K562 (cell line): ENCODE results near the gene RCC2. TPM values are rescaled to one million over a fixed set of nuclear protein-coding genes. Genes with fewer than 3 reads are reported as not detected.

Source experiments
- ATAC-seq: fragments of 200-7000 bp; cut with Tn5 transposase; 3 replicates; pipeline ENCODE4 v1.9.1; 2020; ENCODE audit warnings: moderate library complexity
- BruUV-seq: library from RNA; stranded (reverse); fragments of 400-500 nt; replicated peaks from 2 replicates; lab custom pipeline; 2021; lab: Mats Ljungman, UMichigan
- CTCF ChIA-PET: fragments of 300-600 bp; formaldehyde crosslinking; extraction: SDS; loops from one replicate; lab custom pipeline; 2021; ENCODE audit warnings: low intra/inter-chr PET ratio; lab: Yijun Ruan, JAX
- POLR2A ChIA-PET: fragments of 300-600, 350-650 bp; sonication (Branson Sonifier 250); formaldehyde crosslinking; extraction: SDS; loops from one replicate; lab custom pipeline; 2021; ENCODE audit warnings: antibody characterized with exemption, inconsistent platforms; lab: Yijun Ruan, JAX
- DNase-seq, 4 experiments: peaks; one replicate each; pipeline versions ENCODE4 v3.0.0 to v3.0.0-alpha.2; 2011 to 2018; ENCODE audit warnings: low spot score in 3 of 4, mixed read lengths in 3 of 4; ENCODE audit errors: extremely low read depth in 1 of 4
- FAIRE-seq: peaks from 2 replicates; lab custom pipeline; 2011; peaks lifted over from hg19 to GRCh38; lab: Jason Lieb, UNC
- H2AFZ ChIP-seq: 2 replicates; pipeline ENCODE4 v1.6.0; 2011; ENCODE audit warnings: low read depth, low read length, control low read depth, inconsistent platforms
- H3K27ac ChIP-seq: fragments of 200-600 bp; 3 replicates; pipeline ENCODE4 v1.8.0; 2011; ENCODE audit warnings: low read depth, mild to moderate bottlenecking, control low read depth, inconsistent platforms, low read length, moderate library complexity, mixed read lengths; ENCODE audit errors: extremely low read depth
- H3K27me3 ChIP-seq, 2 experiments: fragments of 300-600 bp in 1 of 2; 2 replicates in 1 of 2; 3 replicates in 1 of 2; pipeline versions ENCODE4 v1.6.0 to v1.8.0; 2011; ENCODE audit warnings: inconsistent platforms in 2 of 2, low read length in 2 of 2, mild to moderate bottlenecking in 1 of 2, mixed read lengths in 1 of 2, moderate library complexity in 1 of 2; ENCODE audit not compliant: control insufficient read depth in 2 of 2, insufficient read depth in 2 of 2
- H3K36me3 ChIP-seq: fragments of 300-600 bp; 3 replicates; pipeline ENCODE4 v1.8.0; 2011; ENCODE audit warnings: mild to moderate bottlenecking, low read length, inconsistent platforms; ENCODE audit not compliant: control insufficient read depth, insufficient read depth
- H3K4me1 ChIP-seq, 2 experiments: fragments of 200-600 bp in 1 of 2; replicated peaks in 1 of 2; 2 replicates in 1 of 2; 3 replicates in 1 of 2; pipeline versions ENCODE4 v1.5.1 to v1.8.0; 2011; ENCODE audit warnings: inconsistent platforms in 2 of 2, low read length in 2 of 2, mild to moderate bottlenecking in 1 of 2, mixed read lengths in 1 of 2, moderate library complexity in 1 of 2; ENCODE audit not compliant: control insufficient read depth in 2 of 2, insufficient read depth in 2 of 2
- H3K4me2 ChIP-seq: 2 replicates; pipeline ENCODE4 v1.6.1; 2011; ENCODE audit warnings: low read length, control low read depth, inconsistent platforms, mixed read lengths; ENCODE audit not compliant: insufficient read depth
- H3K4me3 ChIP-seq: fragments of 200-600 bp; sonication (generic), shearing (Covaris generic); 2 replicates; pipeline ENCODE4 v1.5.1; 2016; ENCODE audit warnings: control low read depth, inconsistent platforms
- H3K79me2 ChIP-seq: fragments of 200-600 bp; 3 replicates; pipeline ENCODE4 v1.8.0; 2011; ENCODE audit warnings: low read length, inconsistent platforms; ENCODE audit not compliant: control insufficient read depth, insufficient read depth
- H3K9ac ChIP-seq, 2 experiments: 2 replicates each; pipeline versions ENCODE4 v1.6.0 to v1.6.1; 2011; ENCODE audit warnings: low read depth in 2 of 2, low read length in 2 of 2, control low read depth in 1 of 2, inconsistent platforms in 1 of 2, mild to moderate bottlenecking in 1 of 2, mixed read lengths in 1 of 2; ENCODE audit not compliant: insufficient read depth in 1 of 2
- H3K9me1 ChIP-seq: one replicate; pipeline ENCODE4 v1.6.0; 2011; ENCODE audit warnings: inconsistent platforms, mild to moderate bottlenecking, low read length, moderate library complexity; ENCODE audit not compliant: control insufficient read depth, insufficient read depth
- H3K9me3 ChIP-seq: replicated peaks from 2 replicates; pipeline ENCODE4 v1.5.1; 2011; ENCODE audit warnings: low read depth, low read length, inconsistent platforms; ENCODE audit not compliant: control insufficient read depth, insufficient read depth
- H4K20me1 ChIP-seq: replicated peaks from 2 replicates; pipeline ENCODE4 v1.6.1; 2011; ENCODE audit warnings: low read length, inconsistent platforms, mixed read lengths; ENCODE audit not compliant: control insufficient read depth, insufficient read depth
- AFF4 ChIP-seq: sonication (generic); formaldehyde crosslinking; IDR thresholded peaks from 2 replicates; pipeline ENCODE4 v1.8.0; 2023; ENCODE audit warnings: mild to moderate bottlenecking, missing genetic modification reagents
- BMI1 ChIP-seq: fragments of 150-350 bp; IDR thresholded peaks from 2 replicates; pipeline ENCODE4 v1.6.1; 2014; ENCODE audit warnings: low read length
- CBFB ChIP-seq: sonication (generic); formaldehyde crosslinking; IDR thresholded peaks from 2 replicates; pipeline ENCODE4 v1.4.0; 2020; ENCODE audit warnings: mild to moderate bottlenecking, missing genetic modification reagents
- DIDO1 ChIP-seq: fragments of 450-650 bp; IDR thresholded peaks from 2 replicates; pipeline ENCODE4 v1.6.1; 2016; ENCODE audit warnings: low read depth, missing biosample characterization, missing genetic modification characterization
- FOXJ2 ChIP-seq: fragments of 200-800 bp; sonication (Bioruptor generic); IDR thresholded peaks from 2 replicates; pipeline ENCODE4 v1.6.1; 2016; ENCODE audit warnings: missing genetic modification characterization, missing compliant biosample characterization
- ZFP30 ChIP-seq: fragments of 250-450 bp; sonication (Bioruptor Pico); IDR thresholded peaks from 2 replicates; pipeline ENCODE4 v1.8.0; 2022; ENCODE audit warnings: moderate library complexity, mild to moderate bottlenecking, inconsistent platforms, borderline replicate concordance
- ZNF584 ChIP-seq: fragments of 200-800 bp; sonication (Bioruptor generic); IDR thresholded peaks from 2 replicates; pipeline ENCODE4 v1.6.1; 2016; ENCODE audit warnings: low read depth, mild to moderate bottlenecking, missing genetic modification characterization, missing compliant biosample characterization
- ZZZ3 ChIP-seq: fragments of 450-650 bp; IDR thresholded peaks from 2 replicates; pipeline ENCODE4 v1.6.1; 2016; ENCODE audit warnings: antibody characterized with exemption, mild to moderate bottlenecking, moderate library complexity
- WGBS: fragments of 100-300 bp; shearing (Covaris generic); methylation state at CpG from one replicate; pipeline ENCODE4 v1.1.6; 2016; ENCODE audit warnings: low coverage, mixed read lengths; ENCODE audit not compliant: insufficient coverage; ENCODE audit errors: missing lambda C conversion rate; 5-methylcytosine and 5-hydroxymethylcytosine counted together
- in situ Hi-C: fragments of 300-500 bp; cut with MboI; formaldehyde crosslinking; loops from 4 replicates; pipeline ENCODE4 v1.15.0; 2018; ENCODE audit warnings: inconsistent platforms, mixed read lengths
- intact Hi-C: fragments of 100-400 bp; cut with micrococcal nuclease; formaldehyde crosslinking; loops from 2 replicates; pipeline ENCODE4 v1.14.2; 2022
- polyA plus RNA-seq, 8 experiments: library from polyadenylated mRNA; depleted of rRNA in 4 of 8; stranded (reverse) in 5 of 8; unstranded in 3 of 8; fragments of >200 nt; fragmentation: Nextera tagmentation in 2 of 8; fragmentation: Illumina TruSeq in 1 of 8; extraction: Ambion mirVana in 2 of 8; extraction: Trizol in 1 of 8; gene quantifications; 2 replicates each; pipeline versions ENCODE4 v1.2.1 to v1.2.3, GENCODE V29; 2011 to 2014; ENCODE audit warnings: inconsistent platforms in 1 of 8, missing spikeins in 1 of 8
- total RNA-seq, 7 experiments: library from RNA; depleted of rRNA in 6 of 7; stranded (reverse); fragments of >200 nt in 6 of 7; fragmentation: Illumina TruSeq in 2 of 7; extraction: Trizol in 2 of 7; gene quantifications; 2 replicates each; pipeline versions ENCODE4 v1.2.1 to v1.2.3, GENCODE V29; 2011 to 2021; ENCODE audit warnings: low replicate concordance in 1 of 7

RCC2 gene
- total and polyA plus RNA-seq, 9 of the 15 experiments (the other 6 are each of a cell fraction or from before 2014, with no cell fraction given) = 31.8 to 292 (median 116) TPM

DNA sequence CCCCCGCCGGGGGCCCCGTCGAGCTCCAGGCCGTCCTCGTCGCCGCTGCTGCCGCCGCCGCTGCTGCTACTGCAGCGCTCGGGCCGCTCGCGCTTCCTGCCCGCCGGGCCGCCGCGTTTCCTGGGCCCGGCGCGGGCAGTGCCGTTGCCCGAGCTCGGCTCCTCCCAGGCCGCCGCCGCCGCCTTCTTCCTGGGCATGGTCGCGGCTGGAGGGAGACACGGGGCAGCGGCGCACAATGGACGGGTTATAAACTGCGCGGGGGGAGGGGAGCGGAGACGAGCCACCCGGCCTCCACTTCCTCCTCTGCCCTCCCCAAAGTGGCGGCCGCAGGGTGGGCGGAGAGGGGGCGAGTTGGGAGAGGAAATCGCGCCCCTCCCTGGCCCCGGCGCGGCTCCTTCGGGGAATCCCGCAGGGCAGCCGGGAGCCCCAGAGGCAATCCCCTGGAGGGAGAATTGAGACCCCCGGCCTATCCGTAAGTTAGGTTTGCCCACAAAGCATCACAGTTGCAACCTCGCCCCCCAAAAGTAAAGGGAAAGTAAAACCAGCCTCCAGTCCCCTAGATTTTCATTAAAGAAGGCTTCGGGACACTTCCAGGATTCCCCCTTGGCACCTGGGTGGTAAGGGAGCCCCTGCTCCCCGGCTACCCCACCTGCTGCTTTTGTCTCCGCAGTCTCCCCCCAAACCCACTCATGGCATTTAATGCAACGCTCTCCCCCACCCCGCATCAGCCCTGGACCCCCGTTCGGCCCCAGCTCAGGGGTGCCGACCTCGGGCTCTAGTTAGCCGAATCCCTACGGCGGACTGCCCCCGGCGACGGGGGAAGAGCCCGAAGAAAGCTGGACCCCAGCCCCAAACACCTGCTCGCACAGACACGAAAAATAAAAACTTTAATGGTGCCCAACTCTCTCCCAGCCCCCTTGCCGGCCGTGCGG is 893 bp downstream of the RCC2 start:
- H4K20me1 ChIP-seq = peaks cover 23% of the 10 kb centered on the region
- ChIA-PET POLR2A (interaction anchor here (0.6 to 2.2 kb wide), 11 partner anchors 9 to 836 kb away, joined by 3 to 7 read pairs (median 4); no protein-coding TSS in a partner anchor), CTCF (no interaction called here)
- no peaks in the 10 kb centered on the region for H3K9me3 ChIP-seq
- WGBS = under 1% methylated on average over 65 of the region's 78 CpGs
- peak overlapping the region; percentile 84 for H3K4me2 ChIP-seq
- H3K27me3 ChIP-seq = no peaks in the 10 kb centered on the region; a peak in 1 of 5 replicates
- peak; percentile 75 to 86 (median 78) for DNase-seq
- BruUV-seq = no TSS peak
- H3K79me2 ChIP-seq = peaks cover 66% of the 10 kb centered on the region
- peak overlapping the region; percentile 92 for H3K27ac ChIP-seq
- H3K9me1 ChIP-seq = no peaks in the 10 kb centered on the region
- peak overlapping the region; percentile 95 to 97 for H3K9ac ChIP-seq
- intact Hi-C loops = loop anchor here (5.0 kb wide), 1 partner anchor 49 kb away; no protein-coding TSS in a partner anchor
- in situ Hi-C loops = no loop called here
- H3K36me3 ChIP-seq = peaks cover 38% of the 10 kb centered on the region
- peak; percentile 58 for ATAC-seq
- peaks cover 24 to 37% of the 10 kb centered on the region in 2 experiments; a peak in 4 of 5 replicates for H3K4me1 ChIP-seq
- FAIRE-seq = no peak
- H3K4me3 ChIP-seq = peak overlapping the region; percentile 97
- H2AFZ ChIP-seq = no peak overlapping the region
- TF ChIP-seq ZFP30 (CRISPR knock-in tag) (no peak), ZNF584 (CRISPR knock-in tag) (no peak), ZZZ3 (no peak), FOXJ2 (tag) (no peak), AFF4 (CRISPR knock-in tag) (peak; percentile 86), CBFB (CRISPR knock-in tag) (no peak), DIDO1 (tag) (no peak), BMI1 (no peak)
